A549 treated with CORT108297 at 1 μM for 4 hours (cell line): ENCODE measurements around the gene PAQR3. TPM values are rescaled to one million over a fixed set of nuclear protein-coding genes. Genes with fewer than 3 reads are reported as not detected.

Experiments used
- total RNA-seq: library from RNA; stranded (reverse); fragments of 200-300 nt; extraction: Qiagen RNA extraction; gene quantifications from 5 replicates; pipeline ENCODE4 v1.2.3, GENCODE V29; 2022

The PAQR3 gene, protein sequence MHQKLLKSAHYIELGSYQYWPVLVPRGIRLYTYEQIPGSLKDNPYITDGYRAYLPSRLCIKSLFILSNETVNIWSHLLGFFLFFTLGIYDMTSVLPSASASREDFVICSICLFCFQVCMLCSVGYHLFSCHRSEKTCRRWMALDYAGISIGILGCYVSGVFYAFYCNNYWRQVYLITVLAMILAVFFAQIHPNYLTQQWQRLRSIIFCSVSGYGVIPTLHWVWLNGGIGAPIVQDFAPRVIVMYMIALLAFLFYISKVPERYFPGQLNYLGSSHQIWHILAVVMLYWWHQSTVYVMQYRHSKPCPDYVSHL
- total RNA-seq = 7.9 to 10.1 TPM (median 8.9 TPM) in 5 replicates

DNA sequence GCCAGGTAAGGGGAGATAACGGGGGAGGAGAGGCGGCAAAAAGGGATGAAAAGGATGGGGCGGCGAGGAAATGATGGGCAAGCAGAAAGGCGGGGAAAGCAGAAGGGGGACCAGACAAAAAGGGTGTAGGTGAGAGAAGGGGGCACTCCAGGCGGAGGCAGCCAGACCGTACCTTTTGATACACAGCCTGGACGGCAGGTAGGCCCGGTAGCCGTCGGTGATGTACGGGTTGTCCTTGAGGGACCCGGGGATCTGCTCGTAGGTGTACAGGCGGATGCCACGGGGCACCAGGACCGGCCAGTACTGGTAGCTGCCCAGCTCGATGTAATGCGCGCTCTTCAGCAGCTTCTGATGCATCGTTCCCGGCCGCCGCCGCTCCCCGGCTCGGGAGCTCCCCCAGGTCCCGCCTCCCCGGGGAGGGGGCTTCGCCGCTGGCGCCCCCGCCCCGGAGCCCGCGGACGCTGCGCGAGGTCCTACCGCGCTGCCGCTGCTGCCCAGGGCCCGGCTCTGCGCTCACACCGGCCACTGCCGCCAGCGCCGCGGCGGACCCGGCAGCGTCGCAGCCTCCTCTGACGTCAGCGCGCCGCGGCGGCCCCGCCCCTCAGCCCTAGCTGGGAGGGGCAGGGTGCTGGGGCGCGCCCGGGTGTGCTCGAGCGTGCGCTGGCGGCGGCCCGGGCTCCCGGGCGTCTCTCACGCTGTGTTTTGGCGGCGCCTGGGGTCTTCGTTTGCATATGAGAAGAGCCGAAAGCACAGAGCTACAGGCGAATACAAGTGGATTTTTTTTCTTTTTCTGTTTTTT, at the start of gene PAQR3:
Gene PAQR3 (minus strand): TSS at position 571 of the 799 bp plus-strand sequence. CDS start 214 bp downstream, at position 357.

Other genes with a start within 250 kb of the PAQR3 start
- gene BMP2K, start 163.1 kb downstream of the PAQR3 start, total RNA-seq = 9.2 to 11.9 TPM (median 11.4 TPM) in 5 replicates